Transverse colon (tissue), 4 donors: ENCODE results near the gene CUTA. TPM values are rescaled to one million over a fixed set of nuclear protein-coding genes. Genes with fewer than 3 reads are reported as not detected.
A peak's percentile ranks its signal among the peaks of the same experiment; 100 is the strongest.

Experiments used
- DNase-seq: peaks from one replicate; pipeline ENCODE4 v3.0.0-alpha.2; 2019
- H3K27ac ChIP-seq, 4 donors: fragments of 200-600 bp; sonication (generic); 2 replicates each; pipeline ENCODE4 v1.5.1; 2016 to 2018; ENCODE audit warnings: inconsistent platforms in 4 of 4
- H3K27me3 ChIP-seq: fragments of 200-600 bp; sonication (generic); 2 replicates; pipeline ENCODE4 v1.5.1; 2017; ENCODE audit warnings: inconsistent platforms
- H3K36me3 ChIP-seq, 4 donors: fragments of 200-600 bp; sonication (generic); 2 replicates each; pipeline ENCODE4 v1.5.1; 2017 to 2019; ENCODE audit warnings: inconsistent platforms in 4 of 4
- H3K4me1 ChIP-seq, 4 donors: fragments of 200-600 bp; sonication (generic); 2 replicates each; pipeline ENCODE4 v1.5.1; 2017 to 2020; ENCODE audit warnings: inconsistent platforms in 4 of 4
- H3K4me3 ChIP-seq, 4 donors: fragments of 200-600 bp; sonication (generic); 1 replicate in 1 of 4; 2 replicates in 3 of 4; pipeline versions ENCODE4 v1.5.1 to v1.6.1; 2017 to 2019; ENCODE audit warnings: inconsistent platforms in 4 of 4
- H3K9me3 ChIP-seq, 2 donors: fragments of 200-600 bp; sonication (generic); 2 replicates each; pipeline ENCODE4 v1.5.1; 2017 to 2019; ENCODE audit warnings: inconsistent platforms in 2 of 2
- EP300 ChIP-seq: sonication (generic); formaldehyde crosslinking; IDR thresholded peaks from one replicate; pipeline ENCODE4 v1.6.1; 2017; ENCODE audit warnings: antibody characterized with exemption, low read depth
- POLR2A ChIP-seq: fragments of 450-650 bp; IDR thresholded peaks from one replicate; pipeline ENCODE4 v1.6.1; 2016; ENCODE audit warnings: antibody characterized with exemption, mild to moderate bottlenecking, moderate library complexity
- POLR2AphosphoS5 ChIP-seq, 3 donors: sonication (generic); formaldehyde crosslinking; IDR thresholded peaks; one replicate each; pipeline ENCODE4 v1.6.1; 2016; ENCODE audit warnings: antibody characterized with exemption in 3 of 3
- WGBS, 2 donors: methylation state at CpG; one replicate each; pipeline ENCODE4 v1.1.5; 2018; ENCODE audit warnings: low coverage in 1 of 2; 5-methylcytosine and 5-hydroxymethylcytosine counted together
- in situ Hi-C, 4 donors: fragments of 200-750 bp; cut with MboI; loops; one replicate each; pipeline versions ENCODE4 v1.15.0 to v1.15.1; 2017; ENCODE audit warnings: low sequenced_read_pairs in 3 of 4, low pct_ligation_motif_present in 1 of 4, low pct_unique_long_range_greater_than_20kb in 1 of 4
- intact Hi-C: fragments of 100-400 bp; cut with DNase I; formaldehyde crosslinking; loops from one replicate; pipeline ENCODE4 v1.15.1; 2023; ENCODE audit warnings: low total_unique reads
- total RNA-seq, 4 donors: library from RNA; depleted of rRNA; stranded (reverse); fragments of >200 nt; gene quantifications; one replicate each; pipeline ENCODE4 v1.1.0, GENCODE V29; 2016
- TF ChIP-seq, protein P1 (sequence below), 5 experiments: fragments of 200-600 bp in 3 of 5; fragments of 450-650 bp in 2 of 5; sonication (generic) in 3 of 5; IDR thresholded peaks; 1 replicate in 2 of 5; 2 replicates in 3 of 5; pipeline ENCODE4 v1.5.1; 2016 to 2017; ENCODE audit warnings: antibody characterized with exemption in 5 of 5, inconsistent platforms in 3 of 5, mild to moderate bottlenecking in 2 of 5, moderate library complexity in 1 of 5

CUTA gene
- total RNA-seq, 4 donors from 2014 or later: 18.9 to 134 (median 91.3) TPM

DNA sequence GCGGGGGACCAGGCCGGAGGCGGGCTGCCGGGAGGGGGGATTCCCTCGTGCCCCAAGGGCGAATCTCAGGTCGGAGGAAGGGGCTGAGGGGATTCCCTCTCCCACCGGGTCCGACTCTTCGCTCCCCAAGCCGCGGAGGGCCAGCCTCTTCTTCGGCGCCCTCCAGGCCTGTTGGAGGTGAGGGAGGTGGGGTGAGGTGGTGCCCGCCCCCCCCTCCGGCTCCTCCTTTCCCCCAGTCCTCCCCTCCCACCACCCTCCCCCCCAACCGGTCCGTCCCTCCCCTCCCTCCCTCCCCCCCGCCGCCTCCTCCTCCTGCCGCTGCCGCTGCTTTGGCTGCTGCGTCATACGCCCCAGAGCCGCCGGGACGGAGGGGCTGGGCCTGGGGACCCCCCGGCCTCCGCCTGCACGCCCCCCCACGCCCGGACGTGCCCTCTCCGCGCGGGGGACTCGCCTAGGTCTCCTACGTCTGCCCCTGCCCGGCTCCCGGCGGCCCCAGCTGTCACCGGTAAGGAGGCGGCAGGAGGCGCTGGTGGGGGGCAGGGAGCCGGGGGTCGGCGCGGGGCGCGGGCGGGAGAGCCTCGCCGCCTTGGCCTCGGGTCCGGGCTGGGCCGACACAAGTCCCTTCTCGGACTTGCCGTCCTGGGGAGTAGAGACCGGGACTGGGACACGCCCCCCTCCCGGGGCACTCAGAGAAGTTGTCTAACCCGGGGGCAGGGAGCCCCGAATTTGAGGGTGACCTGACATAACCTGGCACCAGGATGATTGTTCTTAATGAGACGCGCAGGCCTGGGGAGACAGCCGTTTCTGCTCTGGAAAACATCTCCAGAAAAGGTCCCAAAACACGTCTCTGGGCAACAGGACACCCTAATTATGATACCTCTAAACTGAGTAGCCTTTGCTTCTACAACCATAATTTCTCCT, 6.9 kb downstream of the CUTA start, which contains the start of gene PHF1:
Gene PHF1, plus strand, starts transcription at position 304 of the 921 bp plus-strand sequence. CDS start 1,250 bp downstream, outside the sequence.
- peak within 1 kb of the TSS; percentile 95 to 99 (median 96) for H3K4me3 ChIP-seq
- no peaks in the 10 kb centered on the region for H3K27me3 ChIP-seq
- H3K9me3 ChIP-seq: no peaks in the 10 kb centered on the region
- DNase-seq: peak; percentile 84
- in situ Hi-C loops: loop anchor here in 1 of 4 donors (25.0 kb wide), 1 partner anchor 449 kb away; the partner anchor contains the start of genes BRD2 and HLA-DMA
- H3K4me1 ChIP-seq: peaks cover 13 to 39% (median 25%) of the 10 kb centered on the region in 4 donors
- TF ChIP-seq, protein P1, sequence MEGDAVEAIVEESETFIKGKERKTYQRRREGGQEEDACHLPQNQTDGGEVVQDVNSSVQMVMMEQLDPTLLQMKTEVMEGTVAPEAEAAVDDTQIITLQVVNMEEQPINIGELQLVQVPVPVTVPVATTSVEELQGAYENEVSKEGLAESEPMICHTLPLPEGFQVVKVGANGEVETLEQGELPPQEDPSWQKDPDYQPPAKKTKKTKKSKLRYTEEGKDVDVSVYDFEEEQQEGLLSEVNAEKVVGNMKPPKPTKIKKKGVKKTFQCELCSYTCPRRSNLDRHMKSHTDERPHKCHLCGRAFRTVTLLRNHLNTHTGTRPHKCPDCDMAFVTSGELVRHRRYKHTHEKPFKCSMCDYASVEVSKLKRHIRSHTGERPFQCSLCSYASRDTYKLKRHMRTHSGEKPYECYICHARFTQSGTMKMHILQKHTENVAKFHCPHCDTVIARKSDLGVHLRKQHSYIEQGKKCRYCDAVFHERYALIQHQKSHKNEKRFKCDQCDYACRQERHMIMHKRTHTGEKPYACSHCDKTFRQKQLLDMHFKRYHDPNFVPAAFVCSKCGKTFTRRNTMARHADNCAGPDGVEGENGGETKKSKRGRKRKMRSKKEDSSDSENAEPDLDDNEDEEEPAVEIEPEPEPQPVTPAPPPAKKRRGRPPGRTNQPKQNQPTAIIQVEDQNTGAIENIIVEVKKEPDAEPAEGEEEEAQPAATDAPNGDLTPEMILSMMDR (IDR thresholded peaks at IDR 0.05): peak in 1 of 5 experiments; percentile 12
- TF ChIP-seq POLR2AphosphoS5 (IDR thresholded peaks at IDR 0.05) (peak in 2 of 3 donors; percentile 59 to 65), POLR2A (peak; percentile 60), EP300 (no peak)
- intact Hi-C loops: loop anchor here (10.0 kb wide), 1 partner anchor 96 kb away; the partner anchor contains the start of genes TAPBP and ZBTB22
- H3K27ac ChIP-seq: peak within 1 kb of the TSS; percentile 97 to 99 (median 98)
- H3K36me3 ChIP-seq: peaks cover 0 to 23% (median 8%) of the 10 kb centered on the region in 4 donors
- WGBS, 2 donors: 0% methylated on average over 38 of the region's 67 CpGs; no CpG with 5 or more reads in 1 of the 2 donors

DNA sequence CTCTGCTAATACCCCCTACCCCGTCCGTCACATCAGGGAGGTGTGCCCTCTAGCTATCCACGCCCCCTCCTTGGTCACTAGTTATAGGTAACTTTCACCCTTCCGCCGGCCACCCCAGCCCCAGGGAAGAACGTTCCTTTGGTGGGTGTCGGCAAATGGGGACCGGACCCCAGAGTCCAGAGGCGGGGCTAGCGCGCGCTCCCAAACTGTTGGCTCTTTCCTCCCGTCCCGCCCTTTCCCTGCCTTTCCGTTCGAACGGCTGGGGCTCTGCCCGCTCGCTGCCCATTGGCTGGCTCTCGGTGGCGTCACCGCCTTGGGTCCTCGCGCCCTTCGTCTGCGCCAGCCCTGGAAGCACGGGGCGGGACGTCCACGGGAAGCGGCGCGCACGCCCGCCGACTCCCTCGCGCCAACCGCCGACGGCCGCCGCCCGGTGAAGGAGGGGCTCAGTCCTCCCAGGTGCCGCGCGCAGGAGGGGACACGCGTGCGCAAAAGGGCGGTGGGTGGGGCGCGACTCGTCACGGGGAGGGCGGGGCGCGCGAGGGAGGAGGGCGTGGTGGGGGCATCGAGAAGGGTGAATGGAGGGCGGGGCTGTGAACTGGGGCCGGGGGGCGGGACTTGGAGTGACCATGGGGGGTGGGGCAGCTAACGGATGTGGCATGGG, 7.7 kb downstream of the CUTA start:
- intact Hi-C loops: loop anchor here (10.0 kb wide), 1 partner anchor 95 kb away; the partner anchor contains the start of genes TAPBP and ZBTB22
- 0% methylated on average over 49 of the region's 65 CpGs; no CpG with 5 or more reads in 1 of the 2 donors for WGBS, 2 donors

DNA sequence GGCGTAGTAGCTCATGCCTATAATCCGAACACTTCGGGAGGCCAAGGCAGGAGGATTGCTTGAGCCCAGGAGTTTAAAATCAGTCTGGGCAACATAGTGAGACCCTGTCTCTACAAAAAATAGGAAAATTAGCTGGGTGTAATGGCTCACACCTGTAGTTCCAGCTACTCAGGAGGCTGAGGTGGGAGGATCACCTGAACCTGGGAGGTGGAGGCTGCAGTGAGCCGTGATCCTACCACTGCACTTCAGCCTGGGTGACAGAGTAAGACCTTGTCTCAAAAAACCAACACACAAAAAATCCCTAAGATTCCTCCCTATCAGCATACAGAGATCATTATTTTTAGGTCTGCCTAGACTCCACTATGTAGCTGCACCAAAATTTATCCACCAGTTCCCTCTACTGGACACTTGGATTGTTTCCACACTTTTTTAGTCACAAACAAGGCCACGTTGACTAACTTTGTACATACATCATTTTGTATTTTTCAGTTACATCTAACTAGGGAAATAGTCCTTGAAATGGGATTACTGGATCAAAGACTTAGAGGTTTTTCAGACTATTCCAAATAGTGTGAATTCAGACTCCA, 10.7 kb downstream of the CUTA start:
- DNase-seq: no peak
- H3K4me1 ChIP-seq: peaks cover 7 to 19% (median 14%) of the 10 kb centered on the region in 4 donors
- intact Hi-C loops: no loop called here
- H3K36me3 ChIP-seq: no peaks in the 10 kb centered on the region
- H3K4me3 ChIP-seq: no peak overlapping the region
- TF ChIP-seq, protein P1 (IDR thresholded peaks at IDR 0.05): peak in 2 of 5 experiments; percentile 17 to 20
- TF ChIP-seq EP300: no peak
- in situ Hi-C loops: loop anchor here in 1 of 4 donors (25.0 kb wide), 1 partner anchor 445 kb away; the partner anchor contains the start of genes BRD2 and HLA-DMA
- H3K9me3 ChIP-seq: no peaks in the 10 kb centered on the region
- H3K27ac ChIP-seq: no peak overlapping the region
- WGBS, 2 donors: 79 to 84% methylated on average over 4 to 5 of the region's 5 CpGs
- no peaks in the 10 kb centered on the region for H3K27me3 ChIP-seq

More for the DNA sequence above, 7.7 kb downstream of the CUTA start:
- in situ Hi-C loops: loop anchor here in 1 of 4 donors (25.0 kb wide), 1 partner anchor 448 kb away; the partner anchor contains the start of genes BRD2 and HLA-DMA
- no peaks in the 10 kb centered on the region for H3K27me3 ChIP-seq
- peak overlapping the region; percentile 97 to 99 (median 98) for H3K27ac ChIP-seq
- H3K4me1 ChIP-seq: peaks cover 12 to 32% (median 19%) of the 10 kb centered on the region in 4 donors
- H3K36me3 ChIP-seq: peaks cover 0 to 16% (median 8%) of the 10 kb centered on the region in 4 donors
- TF ChIP-seq POLR2A (peak; percentile 77), POLR2AphosphoS5 (IDR thresholded peaks at IDR 0.05) (peak; percentile 54 to 82 (median 72)), EP300 (no peak)
- TF ChIP-seq, protein P1 (IDR thresholded peaks at IDR 0.05): no peak
- no peaks in the 10 kb centered on the region for H3K9me3 ChIP-seq
- H3K4me3 ChIP-seq: peak overlapping the region; percentile 95 to 99 (median 96)
- DNase-seq: peak; percentile 98
